ENCODE measurements around the gene TPP2.

The TPP2 gene

GRCh38 chr13:102597029-102597961, 509 bp downstream of the TPP2 start:
- DNase-seq = peak; percentile 4

- DNase-seq = no peak
Observed at GRCh38 chr13:102598061-102598460, 1.3 kb downstream of the TPP2 start.

- no peak for DNase-seq
Observed at GRCh38 chr13:102599426-102600012, 2.7 kb downstream of the TPP2 start.

GRCh38 chr13:102606537-102607309, 9.9 kb downstream of the TPP2 start:
- DNase-seq = no peak

GRCh38 chr13:102608974-102609373, 12.2 kb downstream of the TPP2 start:
- DNase-seq = no peak

GRCh38 chr13:102609696-102610095, 12.9 kb downstream of the TPP2 start:
- no peak for DNase-seq

- DNase-seq = no peak
Observed at GRCh38 chr13:102610296-102610895, 13.6 kb downstream of the TPP2 start.

- no peak for DNase-seq
Observed at GRCh38 chr13:102617697-102618350, 21.0 kb downstream of the TPP2 start.

GRCh38 chr13:102620516-102620915, 23.7 kb downstream of the TPP2 start:
- DNase-seq = no peak

GRCh38 chr13:102626928-102627327, 30.1 kb downstream of the TPP2 start:
- DNase-seq = no peak

- DNase-seq = no peak
Observed at GRCh38 chr13:102628559-102628958, 31.8 kb downstream of the TPP2 start.

- DNase-seq = no peak
Observed at GRCh38 chr13:102631198-102631597, 34.4 kb downstream of the TPP2 start.

- DNase-seq = no peak
Observed at GRCh38 chr13:102638741-102639140, 42.0 kb downstream of the TPP2 start.

- DNase-seq = no peak
Observed at GRCh38 chr13:102642029-102642428, 45.2 kb downstream of the TPP2 start.

GRCh38 chr13:102642475-102642874, 45.7 kb downstream of the TPP2 start:
- DNase-seq = no peak

GRCh38 chr13:102643656-102644055, 46.9 kb downstream of the TPP2 start:
- no peak for DNase-seq

GRCh38 chr13:102645701-102646100, 48.9 kb downstream of the TPP2 start:
- DNase-seq = no peak

GRCh38 chr13:102648046-102648445, 51.3 kb downstream of the TPP2 start:
- no peak for DNase-seq

- DNase-seq = no peak
Observed at GRCh38 chr13:102650444-102650843, 53.7 kb downstream of the TPP2 start.

- DNase-seq = peak; percentile 29
Observed at GRCh38 chr13:102651392-102651791, 54.6 kb downstream of the TPP2 start.

GRCh38 chr13:102651892-102652291, 55.1 kb downstream of the TPP2 start:
- peak; percentile 67 for DNase-seq

- no peak for DNase-seq
Observed at GRCh38 chr13:102654756-102655155, 58.0 kb downstream of the TPP2 start.
